ENCODE measurements around the gene HSPA4L.

- no peak for TF ChIP-seq CTCF (IDR thresholded peaks at IDR 0.05 in 4 of 5, conservative IDR thresholded peaks at IDR 0.05 in 1 of 5)
- no peak for TF ChIP-seq POLR2A (IDR thresholded peaks at IDR 0.05)
Measured at GRCh38 chr4:127737295-127737694, 44.8 kb upstream of the HSPA4L start.
